SJCRH30 (cell line): ENCODE measurements around the gene ZSCAN21. TPM values are rescaled to one million over a fixed set of nuclear protein-coding genes. Genes with fewer than 3 reads are reported as not detected.

Experiments
- DNase-seq, 2 experiments: peaks; one replicate each; pipeline ENCODE4 v3.0.0-alpha.2; 2015 to 2020
- H3K27ac ChIP-seq: fragments of 250-450 bp; sonication (Bioruptor Pico); 2 replicates; pipeline ENCODE4 v1.5.1; 2020; ENCODE audit warnings: mild to moderate bottlenecking, moderate library complexity
- H3K27me3 ChIP-seq: fragments of 250-450 bp; sonication (Bioruptor Pico); 2 replicates; pipeline ENCODE4 v1.5.1; 2020; ENCODE audit warnings: mild to moderate bottlenecking, moderate library complexity
- H3K36me3 ChIP-seq: fragments of 250-450 bp; sonication (Bioruptor Pico); 2 replicates; pipeline ENCODE4 v1.5.1; 2020; ENCODE audit warnings: mild to moderate bottlenecking, moderate library complexity
- H3K4me1 ChIP-seq: fragments of 250-450 bp; sonication (Bioruptor Pico); 2 replicates; pipeline ENCODE4 v1.5.1; 2020; ENCODE audit warnings: mild to moderate bottlenecking, moderate library complexity
- H3K4me3 ChIP-seq: fragments of 250-450 bp; sonication (Bioruptor Pico); 2 replicates; pipeline ENCODE4 v1.5.1; 2020; ENCODE audit warnings: mild to moderate bottlenecking, moderate library complexity
- H3K9me3 ChIP-seq: fragments of 250-450 bp; sonication (Bioruptor Pico); replicated peaks from 2 replicates; pipeline ENCODE4 v1.5.1; 2020; ENCODE audit warnings: mild to moderate bottlenecking, moderate library complexity
- total RNA-seq: library from RNA; depleted of rRNA; stranded (reverse); fragments of >200 nt; shearing (Covaris generic); gene quantifications from 2 replicates; pipeline ENCODE4 v1.2.3, GENCODE V29; 2014

The ZSCAN21 gene
- total RNA-seq, 1 experiment from 2014 or later = 15.1 TPM

DNA sequence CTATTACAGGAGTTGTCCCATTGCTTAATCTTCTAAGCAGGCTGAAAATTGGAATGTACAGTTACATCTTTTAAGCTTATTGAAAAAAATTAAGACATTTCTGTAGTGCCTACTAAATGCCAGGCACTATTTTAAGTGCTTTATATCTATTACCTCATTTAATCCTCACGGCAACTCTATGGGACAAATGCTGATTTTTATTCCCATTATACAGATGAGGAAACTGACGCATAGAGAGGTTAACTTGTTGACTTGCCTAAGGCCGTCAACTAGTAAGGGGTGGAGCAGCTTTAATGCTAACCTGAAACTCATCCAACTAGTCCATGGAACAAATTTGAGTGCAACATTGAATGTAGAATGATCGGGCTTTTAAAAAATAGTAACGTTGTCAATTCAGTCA is 31.7 kb upstream of the ZSCAN21 start:
- Histone ChIP-seq H3K4me1 (peaks cover 9% of the 10 kb centered on the region), H3K27ac (no peak overlapping the region), H3K9me3 (no peaks in the 10 kb centered on the region), H3K27me3 (no peaks in the 10 kb centered on the region), H3K4me3 (no peak overlapping the region), H3K36me3 (peaks cover 9% of the 10 kb centered on the region)
- DNase-seq = no peak

DNA sequence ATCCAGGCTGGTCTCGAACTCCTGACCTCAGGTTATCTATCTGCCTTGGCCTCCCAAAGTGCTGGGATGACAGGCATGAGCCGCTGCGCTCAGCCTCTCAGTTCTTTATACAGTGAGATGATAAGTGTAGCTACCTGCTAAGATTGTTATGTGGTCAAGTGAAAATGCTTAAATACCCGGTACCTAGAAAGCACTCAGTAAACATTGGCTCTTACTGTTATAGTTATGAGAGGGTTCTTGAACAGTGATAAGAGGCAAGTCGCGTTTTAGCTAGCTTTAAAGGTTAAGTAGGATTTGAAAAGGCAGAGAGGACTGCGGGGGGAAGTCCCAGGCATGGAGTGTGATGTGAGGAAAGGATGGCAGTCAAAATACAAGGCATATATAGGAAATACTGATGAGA is 29.7 kb upstream of the ZSCAN21 start:
- Histone ChIP-seq H3K4me3 (no peak overlapping the region), H3K36me3 (peaks cover 25% of the 10 kb centered on the region), H3K4me1 (peaks cover 9% of the 10 kb centered on the region)

DNA sequence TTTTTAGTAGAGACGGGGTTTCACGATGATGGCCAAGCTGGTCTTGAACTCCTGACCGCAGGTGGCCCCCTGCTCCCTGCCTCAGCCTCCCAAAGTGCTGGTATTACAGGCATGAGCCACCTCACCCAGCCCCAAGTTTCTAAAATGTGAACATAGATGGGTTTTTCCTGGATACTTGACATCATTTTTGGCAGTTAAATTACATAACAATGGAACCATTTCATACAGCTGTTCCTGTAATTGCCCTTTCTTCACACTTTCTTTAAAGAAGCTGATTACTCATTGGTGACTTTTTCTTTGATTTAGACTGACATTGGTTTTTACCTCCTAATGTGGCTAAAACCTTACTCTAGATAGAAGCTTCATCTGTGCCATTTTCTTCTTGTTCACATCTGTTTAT is 28.3 kb upstream of the ZSCAN21 start:
- Histone ChIP-seq H3K4me3 (no peak overlapping the region), H3K27me3 (no peaks in the 10 kb centered on the region), H3K27ac (no peak overlapping the region), H3K4me1 (peaks cover 6% of the 10 kb centered on the region), H3K36me3 (peaks cover 36% of the 10 kb centered on the region), H3K9me3 (no peaks in the 10 kb centered on the region)
- no peak for DNase-seq

More for the DNA sequence above, 29.7 kb upstream of the ZSCAN21 start:
- H3K9me3 ChIP-seq = no peaks in the 10 kb centered on the region
- DNase-seq = no peak
- no peak overlapping the region for H3K27ac ChIP-seq
- H3K27me3 ChIP-seq = no peaks in the 10 kb centered on the region

DNA sequence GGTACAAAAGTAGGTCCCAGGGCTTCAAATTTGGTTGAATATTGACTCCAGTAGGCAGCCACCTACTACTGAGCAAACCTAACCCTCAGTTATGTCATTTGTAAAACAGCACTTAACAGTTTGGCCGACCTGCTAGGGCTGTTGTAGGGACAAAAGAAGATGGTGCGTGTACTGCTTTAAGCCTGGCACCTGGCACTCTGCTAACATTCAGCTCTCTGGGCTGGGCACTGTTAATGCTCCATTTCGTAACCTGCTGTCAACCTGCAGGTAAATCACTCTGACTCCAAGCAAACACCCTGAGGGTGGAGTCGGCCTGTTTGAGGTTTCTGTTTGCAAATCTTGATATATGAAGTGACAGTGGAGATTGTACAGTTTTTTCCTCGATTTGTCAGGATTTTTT is 27.0 kb upstream of the ZSCAN21 start:
- Histone ChIP-seq H3K27me3 (no peaks in the 10 kb centered on the region), H3K36me3 (peaks cover 46% of the 10 kb centered on the region), H3K4me1 (no peaks in the 10 kb centered on the region), H3K27ac (no peak overlapping the region), H3K4me3 (no peak overlapping the region), H3K9me3 (no peaks in the 10 kb centered on the region)
- DNase-seq = no peak

DNA sequence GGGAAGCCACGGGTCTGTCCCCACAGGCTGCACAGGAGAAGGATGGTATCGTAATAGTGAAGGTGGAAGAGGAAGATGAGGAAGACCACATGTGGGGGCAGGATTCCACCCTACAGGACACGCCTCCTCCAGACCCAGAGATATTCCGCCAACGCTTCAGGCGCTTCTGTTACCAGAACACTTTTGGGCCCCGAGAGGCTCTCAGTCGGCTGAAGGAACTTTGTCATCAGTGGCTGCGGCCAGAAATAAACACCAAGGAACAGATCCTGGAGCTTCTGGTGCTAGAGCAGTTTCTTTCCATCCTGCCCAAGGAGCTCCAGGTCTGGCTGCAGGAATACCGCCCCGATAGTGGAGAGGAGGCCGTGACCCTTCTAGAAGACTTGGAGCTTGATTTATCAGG is 26.0 kb upstream of the ZSCAN21 start:
- DNase-seq = no peak

DNA sequence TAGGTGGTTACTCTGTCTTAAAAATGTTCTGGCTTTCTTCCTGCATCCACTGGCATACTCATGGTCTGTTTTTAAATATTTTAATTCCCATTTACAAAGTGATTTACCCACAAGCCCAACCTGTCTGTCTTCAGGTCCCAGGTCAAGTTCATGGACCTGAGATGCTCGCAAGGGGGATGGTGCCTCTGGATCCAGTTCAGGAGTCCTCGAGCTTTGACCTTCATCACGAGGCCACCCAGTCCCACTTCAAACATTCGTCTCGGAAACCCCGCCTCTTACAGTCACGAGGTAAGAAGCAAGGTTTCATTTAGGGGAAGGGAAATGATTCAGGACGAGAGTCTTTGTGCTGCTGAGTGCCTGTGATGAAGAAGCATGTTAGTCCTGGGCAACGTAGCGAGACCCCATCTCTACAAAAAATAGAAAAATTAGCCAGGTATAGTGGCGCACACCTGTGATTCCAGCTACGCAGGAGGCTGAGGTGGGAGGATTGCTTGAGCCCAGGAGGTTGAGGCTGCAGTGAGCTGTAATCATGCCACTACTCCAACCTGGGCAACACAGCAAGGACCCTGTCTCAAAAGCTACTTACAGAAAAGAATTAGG is 25.5 kb upstream of the ZSCAN21 start:
- Histone ChIP-seq H3K36me3 (peaks cover 43% of the 10 kb centered on the region), H3K4me3 (no peak overlapping the region), H3K27me3 (no peaks in the 10 kb centered on the region), H3K4me1 (no peaks in the 10 kb centered on the region), H3K9me3 (no peaks in the 10 kb centered on the region), H3K27ac (no peak overlapping the region)
- no peak for DNase-seq

More for the DNA sequence above, 26.0 kb upstream of the ZSCAN21 start:
- peaks cover 43% of the 10 kb centered on the region for H3K36me3 ChIP-seq
- H3K4me1 ChIP-seq = no peaks in the 10 kb centered on the region
- no peak overlapping the region for H3K27ac ChIP-seq
- H3K9me3 ChIP-seq = no peaks in the 10 kb centered on the region
- no peaks in the 10 kb centered on the region for H3K27me3 ChIP-seq
- H3K4me3 ChIP-seq = no peak overlapping the region

DNA sequence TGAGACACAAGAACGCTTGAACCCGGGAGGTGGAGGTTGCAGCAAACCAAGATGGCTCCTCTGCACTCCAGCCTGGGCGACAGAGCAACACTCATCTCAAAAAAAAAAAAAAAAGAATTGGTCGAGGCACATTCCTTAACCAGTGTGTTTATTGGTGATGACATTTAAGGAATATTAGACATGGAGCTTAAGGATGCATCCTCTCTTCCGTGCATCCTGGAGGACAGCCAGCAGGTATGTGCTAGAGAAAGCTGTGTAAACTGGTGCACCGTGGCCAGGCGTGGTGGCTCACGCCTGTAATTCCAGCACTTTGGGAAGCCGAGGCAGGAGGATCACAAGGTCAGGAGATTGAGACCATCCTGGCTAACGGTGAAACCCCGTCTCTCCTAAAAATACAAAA is 22.4 kb upstream of the ZSCAN21 start:
- Histone ChIP-seq H3K4me3 (no peak overlapping the region), H3K4me1 (no peaks in the 10 kb centered on the region), H3K27me3 (no peaks in the 10 kb centered on the region), H3K36me3 (peaks cover 44% of the 10 kb centered on the region), H3K9me3 (no peaks in the 10 kb centered on the region), H3K27ac (no peak overlapping the region)
- DNase-seq = no peak

DNA sequence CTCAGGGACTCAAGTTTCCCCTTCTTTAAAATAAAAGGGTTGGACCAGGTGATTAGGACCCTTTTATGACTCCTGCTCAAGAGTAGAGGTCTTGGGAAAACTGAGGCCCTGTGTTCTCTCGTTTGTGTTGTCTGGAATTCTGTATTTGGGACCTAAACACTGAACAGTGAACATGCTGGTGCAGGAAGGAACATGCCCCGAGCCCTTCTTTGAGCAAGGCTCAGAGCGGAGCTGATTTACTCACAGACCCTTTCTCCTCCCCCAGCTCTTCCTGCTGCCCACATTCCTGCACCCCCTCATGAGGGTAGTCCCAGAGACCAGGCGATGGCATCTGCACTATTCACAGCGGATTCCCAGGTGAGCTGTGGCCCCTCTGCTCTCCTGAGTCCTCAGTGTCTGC is 20.0 kb upstream of the ZSCAN21 start:
- H3K4me3 ChIP-seq = no peak overlapping the region
- no peak for DNase-seq
- H3K27ac ChIP-seq = no peak overlapping the region
- H3K9me3 ChIP-seq = no peaks in the 10 kb centered on the region
- no peaks in the 10 kb centered on the region for H3K4me1 ChIP-seq
- no peaks in the 10 kb centered on the region for H3K27me3 ChIP-seq
- H3K36me3 ChIP-seq = peaks cover 45% of the 10 kb centered on the region

DNA sequence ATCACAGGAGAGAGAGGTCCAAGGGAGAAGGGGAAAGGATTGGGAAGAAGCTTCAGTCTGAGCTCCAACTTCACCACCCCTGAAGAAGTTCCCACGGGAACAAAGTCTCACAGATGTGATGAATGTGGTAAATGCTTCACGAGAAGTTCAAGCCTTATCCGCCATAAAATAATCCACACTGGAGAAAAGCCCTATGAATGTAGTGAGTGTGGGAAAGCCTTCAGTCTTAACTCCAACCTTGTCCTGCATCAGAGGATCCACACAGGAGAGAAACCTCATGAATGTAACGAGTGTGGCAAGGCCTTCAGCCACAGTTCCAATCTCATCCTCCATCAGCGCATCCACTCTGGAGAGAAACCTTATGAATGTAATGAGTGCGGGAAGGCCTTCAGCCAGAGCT is 16.0 kb upstream of the ZSCAN21 start:
- DNase-seq = no peak
- H3K4me3 ChIP-seq = no peak overlapping the region
- peaks cover 34% of the 10 kb centered on the region for H3K36me3 ChIP-seq
- H3K4me1 ChIP-seq = no peaks in the 10 kb centered on the region
- H3K27ac ChIP-seq = no peak overlapping the region
- H3K27me3 ChIP-seq = no peaks in the 10 kb centered on the region
- no peaks in the 10 kb centered on the region for H3K9me3 ChIP-seq

DNA sequence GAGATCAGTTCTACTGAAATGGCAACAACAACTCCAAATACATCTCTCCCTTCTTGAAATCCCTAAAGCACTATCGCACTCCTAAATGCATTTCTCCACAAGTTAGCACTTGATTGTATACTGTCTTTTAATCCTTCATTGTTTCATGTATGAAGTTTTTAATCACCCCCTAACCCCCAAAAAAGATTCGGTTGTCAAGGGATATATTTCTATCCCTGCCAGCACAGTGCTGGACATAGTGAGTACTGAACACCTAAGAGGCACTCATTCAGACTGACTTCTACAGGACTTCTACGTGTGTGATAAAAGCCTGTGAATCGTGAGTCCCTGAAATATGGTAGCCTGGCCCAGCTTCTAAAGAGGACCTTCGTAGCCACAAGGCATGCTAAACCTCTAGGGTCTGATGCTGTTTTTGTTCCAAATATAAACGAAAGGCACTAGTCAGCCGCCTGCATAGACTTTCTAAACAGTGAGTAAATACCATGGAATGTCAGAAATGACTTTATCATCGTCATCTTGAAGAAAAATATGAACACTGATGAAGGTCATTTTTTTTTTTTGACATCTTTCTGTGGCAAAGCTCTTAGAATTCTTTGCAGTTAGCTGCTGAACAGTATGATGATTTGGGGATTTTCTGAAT is 14.6 kb upstream of the ZSCAN21 start:
- peaks cover 34% of the 10 kb centered on the region for H3K36me3 ChIP-seq
- H3K27ac ChIP-seq = no peak overlapping the region
- H3K4me3 ChIP-seq = no peak overlapping the region
- DNase-seq = no peak
- H3K9me3 ChIP-seq = no peaks in the 10 kb centered on the region; the same call in 1 of the 2 replicates
- H3K27me3 ChIP-seq = no peaks in the 10 kb centered on the region
- H3K4me1 ChIP-seq = no peaks in the 10 kb centered on the region

DNA sequence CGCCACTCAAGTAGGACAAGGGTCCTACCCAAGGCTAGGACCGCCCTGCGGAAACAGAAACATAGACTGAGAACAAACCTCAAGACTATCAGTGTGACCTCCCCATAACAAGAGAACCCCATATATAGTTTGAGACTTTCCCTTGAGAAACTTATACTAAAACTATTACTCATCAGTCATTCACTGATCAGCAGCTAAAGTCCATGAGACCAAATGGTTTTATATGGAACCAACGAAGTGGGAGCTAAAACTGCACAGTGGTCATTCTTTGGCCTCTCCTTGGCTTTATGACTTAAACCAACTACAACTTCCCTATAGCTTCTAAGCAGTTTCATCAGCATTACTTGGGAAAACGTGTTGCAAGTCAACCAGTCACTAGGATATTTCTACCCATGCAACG is 13.7 kb upstream of the ZSCAN21 start:
- H3K36me3 ChIP-seq = peaks cover 27% of the 10 kb centered on the region
- H3K4me1 ChIP-seq = no peaks in the 10 kb centered on the region
- DNase-seq = no peak
- H3K27me3 ChIP-seq = no peaks in the 10 kb centered on the region
- no peak overlapping the region for H3K27ac ChIP-seq
- H3K9me3 ChIP-seq = no peaks in the 10 kb centered on the region; the same call in 1 of the 2 replicates
- no peak overlapping the region for H3K4me3 ChIP-seq

DNA sequence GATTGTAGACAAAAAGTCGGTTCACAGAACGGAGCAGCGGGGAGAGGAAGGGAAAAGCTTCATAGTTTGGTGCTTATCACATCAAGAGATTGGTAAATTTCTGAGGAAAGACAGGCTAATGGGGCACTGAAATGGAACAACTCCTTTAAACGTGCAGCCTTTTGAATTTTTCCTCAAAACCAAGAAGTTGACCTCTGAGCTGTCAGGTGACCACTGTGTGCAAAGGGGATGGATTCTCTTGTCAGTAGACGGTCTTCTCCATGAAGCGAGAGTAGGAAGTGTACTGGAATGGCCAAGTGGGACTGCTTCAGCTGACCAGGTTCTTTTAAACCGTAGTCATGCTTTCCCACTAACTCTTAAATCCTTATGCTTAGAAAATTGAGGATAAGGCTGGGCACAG is 11.2 kb upstream of the ZSCAN21 start:
- Histone ChIP-seq H3K27me3 (no peaks in the 10 kb centered on the region), H3K27ac (no peak overlapping the region), H3K4me3 (no peak overlapping the region), H3K36me3 (peaks cover 21% of the 10 kb centered on the region), H3K9me3 (no peaks in the 10 kb centered on the region; the same call in 1 of the 2 replicates), H3K4me1 (no peaks in the 10 kb centered on the region)
- DNase-seq = no peak

DNA sequence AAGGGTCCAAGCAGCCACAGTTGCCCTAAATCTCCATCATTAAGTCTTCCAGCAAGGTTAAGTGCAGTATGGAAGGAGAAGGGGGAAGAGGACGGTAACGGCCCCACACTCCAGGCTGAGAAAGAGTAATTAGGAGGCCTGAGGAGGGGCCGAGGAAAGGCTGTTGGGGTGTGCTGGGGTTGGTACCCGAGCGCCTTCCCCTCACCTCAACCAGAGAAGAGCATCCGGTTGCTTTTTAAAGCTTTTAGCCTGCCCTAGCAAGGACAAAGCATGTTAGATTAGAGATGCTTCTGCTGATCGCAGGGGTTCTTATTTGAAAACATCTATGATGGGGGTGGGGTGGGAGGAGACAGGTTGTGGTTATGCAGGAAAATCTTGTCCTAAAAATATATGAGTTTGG is 9.0 kb upstream of the ZSCAN21 start:
- no peaks in the 10 kb centered on the region for H3K27me3 ChIP-seq
- no peak for DNase-seq
- no peaks in the 10 kb centered on the region for H3K4me1 ChIP-seq
- H3K27ac ChIP-seq = no peak overlapping the region
- peaks cover 4% of the 10 kb centered on the region for H3K36me3 ChIP-seq
- H3K4me3 ChIP-seq = no peak overlapping the region
- H3K9me3 ChIP-seq = no peaks in the 10 kb centered on the region; the same call in 1 of the 2 replicates

DNA sequence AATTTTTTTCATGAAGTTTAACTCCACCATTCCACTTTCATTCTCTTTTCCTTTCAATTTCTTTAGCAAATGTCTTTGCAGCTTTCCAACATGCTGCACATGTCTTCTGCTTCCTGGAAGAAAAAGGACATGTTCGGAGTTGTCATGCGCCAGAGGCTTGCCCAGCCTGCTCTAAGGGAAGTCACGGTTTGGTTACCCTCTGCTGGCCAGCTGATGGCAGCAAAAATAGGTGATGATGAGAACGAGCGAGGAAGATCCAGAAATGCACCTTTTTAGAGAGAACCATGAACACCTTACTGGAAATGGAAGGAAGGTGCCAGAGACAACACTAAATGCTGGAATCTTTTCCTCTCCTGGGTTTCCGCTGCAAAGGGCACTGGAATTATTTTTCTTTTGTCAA is 4.9 kb upstream of the ZSCAN21 start:
- H3K27me3 ChIP-seq = no peaks in the 10 kb centered on the region
- H3K27ac ChIP-seq = no peak overlapping the region
- H3K4me1 ChIP-seq = no peaks in the 10 kb centered on the region
- no peaks in the 10 kb centered on the region for H3K36me3 ChIP-seq
- no peaks in the 10 kb centered on the region for H3K9me3 ChIP-seq
- no peak overlapping the region for H3K4me3 ChIP-seq
- DNase-seq = no peak

DNA sequence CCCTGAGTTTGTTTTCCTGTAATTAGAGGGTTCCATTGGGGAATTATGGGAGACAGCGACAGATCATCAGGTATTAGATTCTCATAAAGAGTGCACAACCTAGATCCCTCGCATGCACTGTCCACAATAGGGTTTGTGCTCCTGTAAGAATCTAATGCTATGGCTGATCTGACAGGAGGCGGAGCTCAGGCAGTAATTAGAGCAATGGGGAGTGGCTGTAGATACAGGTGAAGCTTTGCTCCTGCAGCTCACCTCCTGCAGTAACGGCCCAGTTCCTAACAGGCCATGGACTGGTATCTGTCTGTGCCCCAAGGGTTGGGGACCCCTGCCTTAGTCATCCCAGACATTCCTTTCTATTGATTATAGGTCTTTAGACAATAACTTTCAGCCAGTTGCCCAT is 894 bp upstream of the ZSCAN21 start:
- H3K4me1 ChIP-seq = peaks cover 5% of the 10 kb centered on the region; the same call in 1 of the 2 replicates
- H3K27ac ChIP-seq = no peak overlapping the region
- H3K36me3 ChIP-seq = no peaks in the 10 kb centered on the region; the same call in 1 of the 2 replicates
- DNase-seq = no peak
- H3K4me3 ChIP-seq = no peak overlapping the region
- no peaks in the 10 kb centered on the region for H3K9me3 ChIP-seq
- no peaks in the 10 kb centered on the region for H3K27me3 ChIP-seq

DNA sequence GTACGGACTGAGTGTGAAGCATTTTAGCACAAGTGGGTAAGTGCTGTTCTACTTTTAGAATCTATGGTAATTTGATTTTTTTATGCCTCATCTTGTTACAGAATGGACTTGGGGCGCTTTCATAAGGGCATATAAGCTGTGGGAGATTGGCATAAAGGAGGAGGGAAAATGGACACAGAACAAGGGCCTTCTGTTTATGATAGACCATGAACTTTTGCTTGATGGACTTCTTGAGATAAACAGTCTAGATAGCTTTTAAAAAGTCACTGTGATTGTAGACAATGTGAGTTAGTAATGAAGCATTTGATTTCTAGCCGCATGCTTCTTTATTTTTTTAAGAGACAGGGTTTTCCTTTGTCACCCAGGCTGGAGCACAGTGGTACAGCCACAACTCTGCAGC is 2.0 kb downstream of the ZSCAN21 start:
- Histone ChIP-seq H3K4me3 (no peak overlapping the region), H3K4me1 (peaks cover 5% of the 10 kb centered on the region; the same call in 1 of the 2 replicates), H3K9me3 (no peaks in the 10 kb centered on the region), H3K27ac (no peak overlapping the region), H3K36me3 (peaks cover under 1% of the 10 kb centered on the region), H3K27me3 (no peaks in the 10 kb centered on the region)
- no peak for DNase-seq
